Uterus (tissue), 4 donors: ENCODE data around the gene OR10D3. TPM values are rescaled to one million over a fixed set of nuclear protein-coding genes. Genes with fewer than 3 reads are reported as not detected.
"Not testable (repeated sequence)": the region's sequence is repeated elsewhere in the genome, so short reads cannot be mapped to it uniquely, and the experiment has no call there.

Source experiments
- DNase-seq, 2 donors: peaks; one replicate each; pipeline ENCODE4 v3.0.0-alpha.2; 2019 to 2020
- H3K27ac ChIP-seq, 2 donors: fragments of 200-600 bp; sonication (generic); 1 replicate in 1 of 2; 2 replicates in 1 of 2; pipeline ENCODE4 v1.5.1; 2016 to 2018
- H3K27me3 ChIP-seq, 2 donors: fragments of 200-600 bp; sonication (generic); one replicate each; pipeline ENCODE4 v1.5.1; 2018 to 2019; ENCODE audit warnings: control low read depth in 1 of 2
- H3K36me3 ChIP-seq, 2 donors: fragments of 200-600 bp; sonication (generic); one replicate each; pipeline ENCODE4 v1.5.1; 2019; ENCODE audit warnings: control low read depth in 1 of 2
- H3K4me1 ChIP-seq, 2 donors: fragments of 200-600 bp; sonication (generic); one replicate each; pipeline ENCODE4 v1.5.1; 2018 to 2019; ENCODE audit warnings: control low read depth in 1 of 2
- H3K4me3 ChIP-seq, 2 donors: fragments of 200-600 bp; sonication (generic); 1 replicate in 1 of 2; 2 replicates in 1 of 2; pipeline ENCODE4 v1.5.1; 2018 to 2019; ENCODE audit warnings: mild to moderate bottlenecking in 1 of 2
- H3K9me3 ChIP-seq, 2 donors: fragments of 200-600 bp; sonication (generic); one replicate each; pipeline ENCODE4 v1.5.1; 2019; ENCODE audit warnings: control low read depth in 1 of 2
- CTCF ChIP-seq, 4 experiments: fragments of 200-600 bp in 2 of 4; fragments of 450-650 bp in 2 of 4; sonication (generic) in 2 of 4; IDR thresholded peaks; one replicate each; pipeline ENCODE4 v1.5.1; 2016 to 2019; ENCODE audit warnings: antibody characterized with exemption in 4 of 4, mild to moderate bottlenecking in 2 of 4, moderate library complexity in 1 of 4
- POLR2A ChIP-seq, 2 donors: fragments of 450-650 bp; IDR thresholded peaks; one replicate each; pipeline ENCODE4 v1.6.1; 2016; ENCODE audit warnings: antibody characterized with exemption in 2 of 2, mild to moderate bottlenecking in 1 of 2, moderate library complexity in 1 of 2
- intact Hi-C: fragments of 100-400 bp; cut with DNase I; formaldehyde crosslinking; loops from one replicate; pipeline ENCODE4 v1.15.1; 2023; ENCODE audit warnings: low total_unique reads
- total RNA-seq, 4 donors: library from RNA; depleted of rRNA in 3 of 4; stranded (reverse); fragments of >200 nt in 3 of 4; gene quantifications; one replicate each; pipeline versions ENCODE4 v1.1.0 to v1.2.4, GENCODE V29; 2014 to 2023
- donor health status: DM: yes; HTN: yes; CAD: no.

OR10D3 gene
- total RNA-seq, 4 donors from 2014 or later: not detected

GRCh38 chr11:124159481-124159880 lies 23.7 kb upstream of the OR10D3 start:
- H3K9me3 ChIP-seq: no peaks in the 10 kb centered on the region
- no peak overlapping the region for H3K4me3 ChIP-seq
- DNase-seq: no peak
- H3K36me3 ChIP-seq: no peaks in the 10 kb centered on the region
- TF ChIP-seq CTCF (IDR thresholded peaks at IDR 0.05) (no peak), POLR2A (IDR thresholded peaks at IDR 0.05) (no peak)
- intact Hi-C loops: no loop called here
- no peaks in the 10 kb centered on the region for H3K27me3 ChIP-seq
- H3K27ac ChIP-seq: no peak overlapping the region
- no peaks in the 10 kb centered on the region for H3K4me1 ChIP-seq

- Histone ChIP-seq H3K27ac (no peak overlapping the region), H3K9me3 (no peaks in the 10 kb centered on the region), H3K27me3 (no peaks in the 10 kb centered on the region), H3K4me1 (no peaks in the 10 kb centered on the region), H3K4me3 (no peak overlapping the region), H3K36me3 (no peaks in the 10 kb centered on the region)
- intact Hi-C loops: no loop called here
- no peak for TF ChIP-seq CTCF (IDR thresholded peaks at IDR 0.05)
- DNase-seq: no peak
Measured at GRCh38 chr11:124160986-124161385, 22.2 kb upstream of the OR10D3 start.

GRCh38 chr11:124167826-124168231 lies 15.3 kb upstream of the OR10D3 start:
- TF ChIP-seq CTCF (IDR thresholded peaks at IDR 0.05): no peak
- no peak for TF ChIP-seq POLR2A (IDR thresholded peaks at IDR 0.05)
- Histone ChIP-seq H3K27ac (no peak overlapping the region), H3K36me3 (no peaks in the 10 kb centered on the region), H3K9me3 (no peaks in the 10 kb centered on the region), H3K27me3 (no peaks in the 10 kb centered on the region), H3K4me3 (no peak overlapping the region), H3K4me1 (no peaks in the 10 kb centered on the region)
- intact Hi-C loops: no loop called here
- DNase-seq: no peak

- no peak for DNase-seq
- no peaks in the 10 kb centered on the region for H3K4me1 ChIP-seq
- no peaks in the 10 kb centered on the region for H3K27me3 ChIP-seq
- H3K9me3 ChIP-seq: no peaks in the 10 kb centered on the region
- no peak overlapping the region for H3K27ac ChIP-seq
- H3K36me3 ChIP-seq: no peaks in the 10 kb centered on the region
- TF ChIP-seq CTCF (IDR thresholded peaks at IDR 0.05): no peak
- no peak for TF ChIP-seq POLR2A (IDR thresholded peaks at IDR 0.05)
- intact Hi-C loops: no loop called here
- no peak overlapping the region for H3K4me3 ChIP-seq
Measured at GRCh38 chr11:124168796-124169195, 14.3 kb upstream of the OR10D3 start.

- H3K4me3 ChIP-seq, H3K27me3 ChIP-seq, H3K36me3 ChIP-seq, H3K9me3 ChIP-seq, intact Hi-C loops, H3K27ac ChIP-seq, DNase-seq, H3K4me1 ChIP-seq: not testable (repeated sequence)
Measured at GRCh38 chr11:124170315-124170714, 12.8 kb upstream of the OR10D3 start.
